ENCODE data around the gene AMN. TPM values are rescaled to one million over a fixed set of nuclear protein-coding genes. Genes with fewer than 3 reads are reported as not detected.
"Not testable (repeated sequence)": the region's sequence is repeated elsewhere in the genome, so short reads cannot be mapped to it uniquely, and the experiment has no call there.

Gene AMN
- 3.2 TPM for total RNA-seq

- DNase-seq (ENCODE audit: low spot score): no peak
Measured at GRCh38 chr14:102922490-102923200, at the start of gene AMN. TSS of gene AMN (plus strand) at chr14:102922663. CDS start at chr14:102922689, 26 bp downstream.

- DNase-seq (ENCODE audit: low spot score): no peak
Measured at GRCh38 chr14:102873131-102873530, 49.3 kb upstream of the AMN start.

GRCh38 chr14:102873546-102874061 is 48.9 kb upstream of the AMN start:
- no peak for DNase-seq (ENCODE audit: low spot score)

- DNase-seq (ENCODE audit: low spot score): no peak
Measured at GRCh38 chr14:102875652-102876051, 46.8 kb upstream of the AMN start.

GRCh38 chr14:102877511-102877910 is 45.0 kb upstream of the AMN start:
- not testable (repeated sequence) for DNase-seq (ENCODE audit: low spot score)

- no peak for DNase-seq (ENCODE audit: low spot score)
Measured at GRCh38 chr14:102878174-102878969, 44.1 kb upstream of the AMN start.

- DNase-seq (ENCODE audit: low spot score): no peak
Measured at GRCh38 chr14:102878970-102879460, 43.4 kb upstream of the AMN start.

- no peak for DNase-seq (ENCODE audit: low spot score)
Measured at GRCh38 chr14:102882226-102882906, 40.1 kb upstream of the AMN start.

- DNase-seq (ENCODE audit: low spot score): no peak
Measured at GRCh38 chr14:102883089-102883541, 39.3 kb upstream of the AMN start.

- DNase-seq (ENCODE audit: low spot score): no peak
Measured at GRCh38 chr14:102883554-102883953, 38.9 kb upstream of the AMN start.

- no peak for DNase-seq (ENCODE audit: low spot score)
Measured at GRCh38 chr14:102885737-102886447, 36.6 kb upstream of the AMN start.

- no peak for DNase-seq (ENCODE audit: low spot score)
Measured at GRCh38 chr14:102888748-102889147, 33.7 kb upstream of the AMN start.

- no peak for DNase-seq (ENCODE audit: low spot score)
Measured at GRCh38 chr14:102889615-102890014, 32.8 kb upstream of the AMN start.

GRCh38 chr14:102891111-102891510 is 31.4 kb upstream of the AMN start:
- DNase-seq (ENCODE audit: low spot score): no peak

- DNase-seq (ENCODE audit: low spot score): no peak
Measured at GRCh38 chr14:102891556-102891955, 30.9 kb upstream of the AMN start.

- no peak for DNase-seq (ENCODE audit: low spot score)
Measured at GRCh38 chr14:102892651-102893050, 29.8 kb upstream of the AMN start.

GRCh38 chr14:102893452-102893851 is 29.0 kb upstream of the AMN start:
- DNase-seq (ENCODE audit: low spot score): no peak

GRCh38 chr14:102896735-102897134 is 25.7 kb upstream of the AMN start:
- not testable (repeated sequence) for DNase-seq (ENCODE audit: low spot score)

GRCh38 chr14:102897299-102898027 is 25.0 kb upstream of the AMN start:
- no peak for DNase-seq (ENCODE audit: low spot score)

- no peak for DNase-seq (ENCODE audit: low spot score)
Measured at GRCh38 chr14:102898298-102898697, 24.2 kb upstream of the AMN start.

Measured in ureter (tissue), 1 donor.